ENCODE results near the gene HOXA1.

The HOXA1 gene

DNA sequence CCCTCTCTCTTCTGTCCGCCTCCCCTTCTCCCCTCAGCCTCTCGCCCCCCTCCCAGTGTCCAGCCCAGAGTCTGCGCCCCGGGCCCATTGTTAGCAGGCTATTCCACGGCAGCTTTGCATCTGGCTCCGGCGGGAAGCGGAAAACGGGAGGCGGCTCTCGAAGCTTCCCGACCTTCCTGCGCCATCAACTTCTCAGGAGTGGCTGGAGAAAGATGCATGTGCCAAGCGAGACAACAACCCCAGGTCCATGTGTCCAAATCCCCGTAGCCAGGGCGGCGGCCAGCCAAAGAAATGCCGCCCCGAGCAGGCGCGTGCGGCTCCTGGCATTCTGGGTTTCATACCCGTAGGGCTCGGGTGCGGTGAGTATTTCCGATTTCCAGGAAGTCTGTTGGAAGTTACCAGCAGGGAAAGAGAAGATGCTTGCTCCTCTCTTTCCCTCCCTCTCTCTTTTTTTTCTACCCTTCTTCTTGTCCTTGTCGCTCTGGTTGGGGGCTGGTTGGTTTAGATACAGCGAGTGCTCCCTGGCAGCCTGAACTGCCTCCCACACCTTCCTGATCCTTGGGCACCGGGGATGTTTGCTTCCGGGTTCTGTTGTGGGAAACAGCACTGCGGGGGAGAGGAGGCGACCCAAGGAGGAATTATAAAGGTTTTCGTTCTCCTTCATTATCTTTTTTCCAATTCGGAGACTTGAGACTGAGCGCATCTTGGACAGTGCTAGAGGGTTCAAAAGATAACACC is 7.9 kb upstream of the HOXA1 start:
- no peak for DNase-seq (ENCODE audit: low read depth)
- no peak overlapping the region for H3K4me3 ChIP-seq (ENCODE audit: control insufficient read depth, low read depth, low read length)
- TF ChIP-seq, protein P1, sequence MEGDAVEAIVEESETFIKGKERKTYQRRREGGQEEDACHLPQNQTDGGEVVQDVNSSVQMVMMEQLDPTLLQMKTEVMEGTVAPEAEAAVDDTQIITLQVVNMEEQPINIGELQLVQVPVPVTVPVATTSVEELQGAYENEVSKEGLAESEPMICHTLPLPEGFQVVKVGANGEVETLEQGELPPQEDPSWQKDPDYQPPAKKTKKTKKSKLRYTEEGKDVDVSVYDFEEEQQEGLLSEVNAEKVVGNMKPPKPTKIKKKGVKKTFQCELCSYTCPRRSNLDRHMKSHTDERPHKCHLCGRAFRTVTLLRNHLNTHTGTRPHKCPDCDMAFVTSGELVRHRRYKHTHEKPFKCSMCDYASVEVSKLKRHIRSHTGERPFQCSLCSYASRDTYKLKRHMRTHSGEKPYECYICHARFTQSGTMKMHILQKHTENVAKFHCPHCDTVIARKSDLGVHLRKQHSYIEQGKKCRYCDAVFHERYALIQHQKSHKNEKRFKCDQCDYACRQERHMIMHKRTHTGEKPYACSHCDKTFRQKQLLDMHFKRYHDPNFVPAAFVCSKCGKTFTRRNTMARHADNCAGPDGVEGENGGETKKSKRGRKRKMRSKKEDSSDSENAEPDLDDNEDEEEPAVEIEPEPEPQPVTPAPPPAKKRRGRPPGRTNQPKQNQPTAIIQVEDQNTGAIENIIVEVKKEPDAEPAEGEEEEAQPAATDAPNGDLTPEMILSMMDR (IDR thresholded peaks at IDR 0.05; ENCODE audit: control insufficient read depth, insufficient read depth, low read depth, low read length, missing control alignments), result no peak

DNA sequence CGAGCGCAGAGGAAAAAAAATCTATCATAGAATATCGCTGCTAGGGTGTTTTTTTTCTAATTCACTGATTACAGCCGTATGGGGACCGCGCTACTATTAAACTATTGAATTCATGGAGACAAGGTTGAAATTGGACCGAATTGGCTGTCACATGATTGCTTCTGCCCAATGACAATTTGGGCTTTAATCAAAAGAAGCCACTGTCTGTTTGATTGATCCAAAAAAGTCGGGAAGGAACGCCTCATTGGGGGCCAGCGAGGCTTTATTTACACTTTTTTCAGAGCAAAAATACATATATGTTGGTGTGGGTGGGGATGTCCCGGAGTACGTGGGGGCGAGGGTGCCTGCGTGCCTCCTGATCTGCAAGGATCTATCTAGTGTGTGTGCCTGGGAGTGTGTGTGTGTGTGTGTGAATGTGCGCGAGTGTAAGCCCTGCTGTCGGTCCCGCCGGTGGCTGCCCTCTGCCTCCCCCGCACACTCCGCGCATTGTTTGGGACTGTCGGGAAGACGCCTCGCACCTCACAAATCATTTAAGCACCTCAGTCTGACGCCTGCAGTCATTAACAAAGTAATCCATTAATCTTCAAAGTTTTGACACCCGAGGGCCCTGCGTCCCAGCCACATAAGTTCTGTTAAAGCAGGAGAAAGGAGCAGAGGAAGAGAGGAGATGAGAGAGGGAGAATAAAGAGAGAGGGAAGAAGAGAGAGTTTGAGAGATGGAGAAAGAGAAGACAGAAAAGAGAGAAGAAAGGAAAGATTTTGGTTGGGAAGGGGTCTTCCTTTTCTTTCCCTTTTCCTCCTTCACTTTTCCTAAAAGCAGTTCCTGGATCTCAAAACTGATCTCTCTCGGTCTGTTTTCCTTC is 7.0 kb upstream of the HOXA1 start, which contains the start of gene HOXA2:
TSS of gene HOXA2 (minus strand) at position 103 of the 862 bp plus-strand sequence. CDS start 183 bp downstream, outside the sequence.
- no peak for DNase-seq (ENCODE audit: low read depth)
- TF ChIP-seq, protein P1 (IDR thresholded peaks at IDR 0.05; ENCODE audit: control insufficient read depth, insufficient read depth, low read depth, low read length, missing control alignments), result no peak
- no peak within 1 kb of the TSS for H3K4me3 ChIP-seq (ENCODE audit: control insufficient read depth, low read depth, low read length)

DNA sequence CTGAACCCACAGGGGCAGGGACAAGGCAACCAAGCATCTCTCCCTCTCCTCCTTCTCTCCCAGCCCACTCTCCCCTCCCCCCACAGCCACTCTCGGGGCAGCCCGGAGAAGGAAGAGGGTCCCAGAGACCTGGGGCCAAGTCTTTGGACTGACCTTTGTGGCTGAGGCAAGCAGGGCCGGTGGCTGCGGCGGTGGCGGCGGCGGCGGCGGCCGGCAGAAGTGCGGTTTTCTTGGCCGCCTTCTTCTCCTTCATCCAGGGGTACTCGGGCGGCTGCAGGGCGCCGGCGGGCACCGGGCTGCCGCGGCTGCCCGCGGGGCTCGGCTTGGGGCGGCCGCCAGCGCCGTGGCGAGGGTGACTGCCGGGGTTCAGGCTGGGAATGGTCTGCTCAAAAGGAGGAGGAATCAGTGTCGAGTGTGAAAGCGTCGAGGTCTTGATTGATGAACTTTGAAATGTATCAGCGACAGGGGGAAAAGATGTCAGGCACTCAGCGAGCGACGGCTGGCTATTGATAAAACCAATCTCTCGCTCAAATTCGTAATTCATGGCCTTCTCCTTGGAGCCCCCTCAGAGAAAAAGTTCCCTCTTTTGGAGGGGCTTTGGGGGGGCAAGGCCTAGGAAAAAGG is 6.3 kb upstream of the HOXA1 start:
- no peak overlapping the region for H3K4me3 ChIP-seq (ENCODE audit: control insufficient read depth, low read depth, low read length)
- DNase-seq (ENCODE audit: low read depth), result no peak
- TF ChIP-seq, protein P1 (IDR thresholded peaks at IDR 0.05; ENCODE audit: control insufficient read depth, insufficient read depth, low read depth, low read length, missing control alignments), result no peak

DNA sequence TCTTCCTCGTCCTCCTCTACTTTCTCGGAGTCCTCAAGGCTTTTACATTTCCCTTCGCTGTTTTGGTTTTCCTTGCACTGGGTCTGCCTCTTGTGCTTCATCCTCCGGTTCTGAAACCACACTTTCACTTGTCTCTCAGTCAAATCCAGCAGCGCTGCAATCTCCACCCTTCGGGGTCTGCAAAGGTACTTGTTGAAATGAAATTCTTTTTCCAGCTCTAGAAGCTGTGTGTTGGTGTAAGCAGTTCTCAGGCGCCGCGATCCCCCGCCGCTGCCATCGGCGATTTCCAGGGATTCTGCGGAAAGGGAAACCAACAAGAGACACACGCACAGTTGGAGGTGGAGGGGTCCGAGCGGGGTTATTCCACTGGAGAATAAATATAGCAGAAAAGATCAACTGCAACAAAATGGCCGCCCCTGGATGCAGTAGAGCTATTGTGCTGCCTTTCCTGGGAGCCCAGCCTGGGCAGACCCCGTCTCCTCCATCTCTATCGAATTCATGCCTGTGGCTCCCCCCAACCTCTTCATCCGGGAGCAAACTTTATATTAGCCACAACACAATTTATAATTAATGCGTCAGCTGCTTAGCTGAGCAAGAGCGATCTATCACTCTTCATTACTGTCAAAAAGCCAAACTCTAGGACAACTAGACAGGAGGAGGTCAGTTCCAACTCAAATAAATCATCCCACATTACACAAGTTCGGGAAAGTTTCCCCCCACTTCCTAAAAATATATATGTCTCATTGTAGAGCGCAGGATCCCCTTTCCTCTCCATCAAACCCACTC is 5.6 kb upstream of the HOXA1 start:
- H3K4me3 ChIP-seq (ENCODE audit: control insufficient read depth, low read depth, low read length), result no peak overlapping the region
- TF ChIP-seq, protein P1 (IDR thresholded peaks at IDR 0.05; ENCODE audit: control insufficient read depth, insufficient read depth, low read depth, low read length, missing control alignments), result no peak
- no peak for DNase-seq (ENCODE audit: low read depth)

DNA sequence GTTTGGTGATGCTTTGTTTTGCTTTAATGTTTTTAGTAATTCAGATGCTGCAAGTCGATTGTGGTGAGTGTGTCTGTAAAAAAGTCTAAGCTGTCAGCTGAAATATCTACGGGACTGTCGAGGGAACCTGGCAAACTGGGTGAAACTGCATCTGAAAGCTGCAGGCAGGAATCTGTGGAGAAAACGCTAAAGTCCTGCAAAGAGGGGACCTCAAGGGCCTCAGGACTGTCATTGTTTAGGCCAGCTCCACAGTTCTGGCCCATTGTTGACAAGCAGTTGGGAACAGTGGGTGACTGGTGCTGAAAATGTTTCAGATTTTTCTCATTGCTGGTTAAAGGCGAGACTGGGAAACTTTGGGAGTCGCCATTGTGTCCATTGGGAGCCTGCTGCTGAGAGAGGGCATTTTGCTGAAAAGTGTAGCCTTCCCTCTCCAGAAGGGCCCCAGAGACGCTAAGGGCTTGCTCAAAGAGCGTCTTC is 4.9 kb upstream of the HOXA1 start:
- H3K4me3 ChIP-seq (ENCODE audit: control insufficient read depth, low read depth, low read length), result no peak overlapping the region
- no peak for DNase-seq (ENCODE audit: low read depth)
- TF ChIP-seq, protein P1 (IDR thresholded peaks at IDR 0.05; ENCODE audit: control insufficient read depth, insufficient read depth, low read depth, low read length, missing control alignments), result no peak

Data from AG09309 (cell line).